ENCODE results near the gene NR2E3. TPM values are rescaled to one million over a fixed set of nuclear protein-coding genes. Genes with fewer than 3 reads are reported as not detected.

The NR2E3 gene
- total RNA-seq, 1 experiment from 2014 or later = 0.31 TPM

GRCh38 chr15:71807691-71808091, 2.7 kb upstream of the NR2E3 start:
- no peaks in the 10 kb centered on the region for H3K27me3 ChIP-seq (ENCODE audit: insufficient read depth, low read length)
- H2BK15ac ChIP-seq (ENCODE audit: low read depth, low read length) = no peak overlapping the region
- peaks cover 4% of the 10 kb centered on the region for H3K27me3 Mint-ChIP-seq (ENCODE audit: low read depth)
- no peak overlapping the region for H4K8ac ChIP-seq (replicated peaks; ENCODE audit: insufficient read length, low read depth, low read length)
- H3K18ac ChIP-seq (ENCODE audit: insufficient read length, low read depth, low read length) = no peak overlapping the region
- no peak for DNase-seq
- H3K23ac ChIP-seq (ENCODE audit: insufficient read length, low read depth, low read length) = no peak overlapping the region
- H4K5ac ChIP-seq (ENCODE audit: insufficient read length, low read depth, low read length) = no peak overlapping the region
- no peak overlapping the region for H3K27ac ChIP-seq (ENCODE audit: insufficient read length, low read depth, low read length)
- peak overlapping the region; percentile 48; the same call in 1 of the 2 replicates for H3K14ac ChIP-seq (ENCODE audit: insufficient read depth, low read length)
- no CpG with 5 or more reads among the region's 4 CpGs for WGBS (ENCODE audit: extremely low coverage, insufficient read length, low lambda C conversion rate)
- H2BK12ac ChIP-seq (ENCODE audit: insufficient read length, low read depth, low read length) = no peak overlapping the region
- H3K4me3 Mint-ChIP-seq = peak overlapping the region; percentile 15 to 72; a peak in 4 of 5 replicates
- H3K4me1 ChIP-seq (ENCODE audit: insufficient read depth, low read length) = peaks cover 7% of the 10 kb centered on the region; the same call in 1 of the 2 replicates
- peak overlapping the region; percentile 54 to 90 (median 65); a peak in 4 of 7 replicates for H3K27ac Mint-ChIP-seq
- H3K4ac ChIP-seq (ENCODE audit: low read depth, low read length) = no peak overlapping the region
- no peak overlapping the region for H3K9ac ChIP-seq (ENCODE audit: extremely low read depth, insufficient read length, low read length)
- H2AK5ac ChIP-seq (ENCODE audit: insufficient read length, low read length) = no peak overlapping the region
- peaks cover 41 to 53% of the 10 kb centered on the region in 2 experiments for H3K4me1 Mint-ChIP-seq
- no peak overlapping the region for H2BK5ac ChIP-seq (ENCODE audit: insufficient read length, low read length)
- H3K56ac ChIP-seq (ENCODE audit: insufficient read length, low read depth, low read length) = no peak overlapping the region
- H3K36me3 Mint-ChIP-seq (ENCODE audit: insufficient read depth in 1 of 3, low read depth in 3 of 3) = no peaks in the 10 kb centered on the region; a peak in 1 of 7 replicates
- no peaks in the 10 kb centered on the region for H3K9me3 Mint-ChIP-seq
- H3K9me3 ChIP-seq (ENCODE audit: control insufficient read depth, low read depth, low read length) = no peaks in the 10 kb centered on the region
- H2AFZ ChIP-seq (ENCODE audit: low read length) = no peak overlapping the region
- H3K4me2 ChIP-seq (ENCODE audit: insufficient read depth, insufficient read length, low read length) = peak overlapping the region; percentile 59
- no peaks in the 10 kb centered on the region for H3K79me2 ChIP-seq (ENCODE audit: insufficient read depth, low read length)
- H4K91ac ChIP-seq (ENCODE audit: insufficient read length, low read depth, low read length) = no peak overlapping the region
- TF ChIP-seq, protein P1, sequence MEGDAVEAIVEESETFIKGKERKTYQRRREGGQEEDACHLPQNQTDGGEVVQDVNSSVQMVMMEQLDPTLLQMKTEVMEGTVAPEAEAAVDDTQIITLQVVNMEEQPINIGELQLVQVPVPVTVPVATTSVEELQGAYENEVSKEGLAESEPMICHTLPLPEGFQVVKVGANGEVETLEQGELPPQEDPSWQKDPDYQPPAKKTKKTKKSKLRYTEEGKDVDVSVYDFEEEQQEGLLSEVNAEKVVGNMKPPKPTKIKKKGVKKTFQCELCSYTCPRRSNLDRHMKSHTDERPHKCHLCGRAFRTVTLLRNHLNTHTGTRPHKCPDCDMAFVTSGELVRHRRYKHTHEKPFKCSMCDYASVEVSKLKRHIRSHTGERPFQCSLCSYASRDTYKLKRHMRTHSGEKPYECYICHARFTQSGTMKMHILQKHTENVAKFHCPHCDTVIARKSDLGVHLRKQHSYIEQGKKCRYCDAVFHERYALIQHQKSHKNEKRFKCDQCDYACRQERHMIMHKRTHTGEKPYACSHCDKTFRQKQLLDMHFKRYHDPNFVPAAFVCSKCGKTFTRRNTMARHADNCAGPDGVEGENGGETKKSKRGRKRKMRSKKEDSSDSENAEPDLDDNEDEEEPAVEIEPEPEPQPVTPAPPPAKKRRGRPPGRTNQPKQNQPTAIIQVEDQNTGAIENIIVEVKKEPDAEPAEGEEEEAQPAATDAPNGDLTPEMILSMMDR (conservative IDR thresholded peaks at IDR 0.05) = no peak
- no peak overlapping the region for H2BK120ac ChIP-seq (ENCODE audit: low read depth, low read length, poor library complexity, severe bottlenecking)
- H3K23me2 ChIP-seq (ENCODE audit: insufficient read length, low read depth, low read length, poor library complexity, severe bottlenecking) = no peaks in the 10 kb centered on the region
- H4K20me1 ChIP-seq (ENCODE audit: control insufficient read depth, insufficient read depth, insufficient read length) = no peaks in the 10 kb centered on the region
- no peak overlapping the region for H3T11ph ChIP-seq (ENCODE audit: low read length)
- no peak overlapping the region for H2BK20ac ChIP-seq (ENCODE audit: low read depth, low read length, poor library complexity, severe bottlenecking)
- no peaks in the 10 kb centered on the region for H3K79me1 ChIP-seq (ENCODE audit: insufficient read depth, low read depth, low read length, poor library complexity, severe bottlenecking)
